Retinal pigment epithelial cell (primary cell): ENCODE data around the gene IGSF9B.

Experiments used
- DNase-seq: peaks from one replicate; pipeline ENCODE4 v3.0.0-alpha.2; 2010; ENCODE audit warnings: low read depth
- H3K4me3 ChIP-seq: 2 replicates; pipeline ENCODE4 v1.5.1; 2011; ENCODE audit warnings: mild to moderate bottlenecking, low read length, control low read depth, moderate library complexity
- CTCF ChIP-seq: conservative IDR thresholded peaks from 2 replicates; pipeline ENCODE4 v1.5.1; 2011; ENCODE audit warnings: low read depth, low read length, control low read depth, inconsistent platforms

Gene IGSF9B

GRCh38 chr11:133992121-133992520, 35.4 kb upstream of the IGSF9B start:
- TF ChIP-seq CTCF = no peak
- DNase-seq = no peak
- no peak overlapping the region for H3K4me3 ChIP-seq

DNA sequence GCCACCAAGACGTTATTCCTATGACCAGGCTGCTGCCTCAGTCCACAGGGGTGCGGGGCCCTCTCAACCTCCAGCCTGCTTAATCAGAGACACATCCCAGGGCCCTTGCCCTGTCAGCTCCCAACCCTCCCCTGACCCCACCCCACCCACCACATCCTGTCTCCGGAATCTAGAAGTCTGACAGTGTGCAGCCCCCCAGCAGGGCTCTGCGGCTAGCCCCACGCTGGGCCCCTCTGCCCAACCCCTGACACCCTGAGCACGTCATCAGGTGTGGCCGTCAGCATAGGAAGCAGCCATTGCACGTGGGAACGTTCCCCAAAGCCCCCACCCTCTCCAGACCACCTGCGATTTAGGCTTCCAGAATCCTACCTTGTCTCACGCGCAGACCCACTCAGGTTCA, 34.3 kb upstream of the IGSF9B start:
- no peak for DNase-seq
- no peak overlapping the region for H3K4me3 ChIP-seq
- TF ChIP-seq CTCF = no peak

GRCh38 chr11:133990501-133990900, 33.7 kb upstream of the IGSF9B start:
- no peak overlapping the region for H3K4me3 ChIP-seq
- DNase-seq = no peak
- no peak for TF ChIP-seq CTCF

DNA sequence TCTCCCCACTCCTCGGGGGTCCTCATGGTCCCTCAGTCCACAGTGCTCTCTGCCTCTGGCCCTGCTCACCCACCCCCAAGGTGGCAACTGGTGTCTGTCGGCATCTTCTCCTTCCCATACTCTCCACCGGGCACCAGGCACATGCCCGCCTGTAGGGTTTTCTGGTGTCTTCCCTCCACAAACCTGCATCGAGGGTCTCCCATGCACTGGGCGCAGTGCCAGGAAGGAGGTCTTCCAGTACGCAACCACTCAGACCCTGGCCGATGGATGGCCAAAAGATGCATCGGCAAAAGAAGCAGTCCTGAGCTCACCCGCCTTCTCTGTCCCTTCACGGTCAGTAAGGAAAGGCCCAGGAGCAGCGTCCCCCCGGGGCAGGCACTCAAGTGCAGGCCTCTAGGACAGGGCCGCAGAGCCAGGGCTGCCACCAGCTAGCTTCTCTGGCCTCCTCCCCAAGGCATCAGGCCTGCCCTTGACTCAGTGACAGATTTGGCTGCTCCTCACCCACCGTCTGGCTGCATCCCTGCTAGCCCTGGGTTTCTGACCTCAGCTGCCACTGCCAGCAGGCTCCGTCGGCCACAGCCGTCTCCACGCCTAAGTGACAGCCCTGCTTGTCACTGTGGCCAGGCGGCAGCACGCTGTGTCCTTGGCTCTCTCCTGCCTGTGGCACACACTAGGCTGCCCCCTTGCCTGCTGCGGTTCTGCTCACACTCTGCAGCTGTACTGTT, 32.1 kb upstream of the IGSF9B start:
- TF ChIP-seq CTCF = no peak
- DNase-seq = no peak

DNA sequence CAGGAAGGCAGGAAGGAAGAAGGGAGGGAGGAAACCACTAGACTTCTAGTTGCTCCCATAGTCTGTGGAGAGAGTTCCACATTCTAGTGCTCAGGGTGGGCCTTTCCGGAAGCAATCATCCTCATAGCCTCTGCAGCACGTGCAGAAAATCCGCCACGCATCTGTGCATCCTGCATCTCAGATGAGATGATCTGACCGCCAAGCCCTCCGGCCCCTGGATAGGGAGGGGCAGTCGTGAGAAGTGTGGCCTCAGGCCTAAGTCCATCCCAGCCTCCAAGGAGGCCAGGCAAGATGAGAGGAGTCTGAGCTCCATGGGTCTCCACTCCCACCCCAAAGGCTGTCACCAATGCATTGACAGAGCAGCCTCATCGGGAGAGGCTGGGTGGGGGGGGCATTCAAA, 30.4 kb upstream of the IGSF9B start:
- H3K4me3 ChIP-seq = no peak overlapping the region
- TF ChIP-seq CTCF = no peak
- DNase-seq = no peak

More for the DNA sequence above, 32.1 kb upstream of the IGSF9B start:
- no peak overlapping the region for H3K4me3 ChIP-seq

DNA sequence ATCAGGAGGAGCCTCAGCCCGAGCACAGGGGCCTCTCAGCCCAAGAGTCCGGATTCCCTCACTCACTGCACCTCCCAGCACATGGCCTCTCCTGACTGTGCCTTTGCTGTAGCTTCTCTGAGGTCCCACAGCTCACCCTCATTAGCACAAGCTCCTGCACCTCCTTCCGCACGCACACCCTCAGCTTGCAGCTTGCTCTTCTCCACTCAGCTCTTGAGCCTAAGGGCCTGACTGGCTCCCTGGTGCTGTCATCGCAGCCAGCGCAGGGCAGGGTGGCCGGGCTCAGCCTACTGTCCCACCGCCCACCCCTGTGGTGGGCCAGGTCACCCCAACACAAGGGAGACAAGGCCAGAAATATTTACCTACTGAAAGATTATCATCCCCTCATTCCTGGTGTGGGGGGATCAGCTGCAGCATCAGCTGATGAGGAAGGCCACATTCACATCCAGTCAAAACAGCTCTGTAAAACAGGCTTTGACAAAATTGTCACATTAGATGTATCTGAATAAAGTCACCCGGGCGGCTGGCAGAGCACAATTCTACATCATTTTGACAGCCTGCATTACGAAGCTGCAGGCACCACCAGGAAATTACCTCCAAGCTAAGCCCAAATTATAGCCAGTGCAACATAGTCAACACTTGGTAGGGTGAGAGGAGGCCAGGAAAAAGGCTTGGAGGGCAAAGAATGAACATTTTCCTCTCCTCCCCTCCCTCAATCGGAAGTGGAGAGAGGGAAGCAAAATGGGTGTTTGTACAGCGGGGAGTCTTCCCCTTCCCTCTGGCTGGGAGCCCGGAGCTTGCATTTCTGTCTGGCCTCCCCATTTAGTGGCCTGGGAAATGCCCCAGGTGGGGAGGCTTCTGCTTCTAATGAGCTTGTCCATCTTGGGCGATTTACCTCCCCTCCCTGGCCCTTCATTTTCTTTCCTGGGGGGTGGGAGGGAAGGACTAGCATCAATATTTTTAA, 29.5 kb upstream of the IGSF9B start:
- no peak overlapping the region for H3K4me3 ChIP-seq
- no peak for DNase-seq
- no peak for TF ChIP-seq CTCF
